IPS-NIHi7 (cell line): ENCODE data around the gene NHERF2.
"Not testable (repeated sequence)": the region's sequence is repeated elsewhere in the genome, so short reads cannot be mapped to it uniquely, and the experiment has no call there.

Experiments
- DNase-seq: peaks from one replicate; pipeline ENCODE4 v3.0.0; 2012; ENCODE audit warnings: mixed read lengths; ENCODE audit errors: extremely low spot score

The NHERF2 gene

GRCh38 chr16:2027024-2028010 lies 615 bp downstream of the NHERF2 start:
- no peak for DNase-seq

GRCh38 chr16:2028146-2028545 lies 1.4 kb downstream of the NHERF2 start:
- DNase-seq: no peak

GRCh38 chr16:2028620-2029220 lies 2.0 kb downstream of the NHERF2 start:
- DNase-seq: no peak

- no peak for DNase-seq
Observed at GRCh38 chr16:2029350-2029749, 2.6 kb downstream of the NHERF2 start.

GRCh38 chr16:2030036-2030435 lies 3.3 kb downstream of the NHERF2 start:
- no peak for DNase-seq

- DNase-seq: no peak
Observed at GRCh38 chr16:2031081-2031577, 4.4 kb downstream of the NHERF2 start.

- no peak for DNase-seq
Observed at GRCh38 chr16:2032285-2033056, 5.8 kb downstream of the NHERF2 start.

GRCh38 chr16:2033057-2033908 lies 6.6 kb downstream of the NHERF2 start:
- no peak for DNase-seq

- not testable (repeated sequence) for DNase-seq
Observed at GRCh38 chr16:2033909-2034695, 7.4 kb downstream of the NHERF2 start.

- no peak for DNase-seq
Observed at GRCh38 chr16:2034696-2035430, 8.2 kb downstream of the NHERF2 start.

- no peak for DNase-seq
Observed at GRCh38 chr16:2035431-2036199, 8.9 kb downstream of the NHERF2 start.

GRCh38 chr16:2036200-2036966 lies 9.7 kb downstream of the NHERF2 start:
- no peak for DNase-seq

- no peak for DNase-seq
Observed at GRCh38 chr16:2037115-2037514, 10.4 kb downstream of the NHERF2 start.

- no peak for DNase-seq
Observed at GRCh38 chr16:2037647-2038381, 11.1 kb downstream of the NHERF2 start.

- no peak for DNase-seq
Observed at GRCh38 chr16:2038382-2039231, 11.9 kb downstream of the NHERF2 start.

- no peak for DNase-seq
Observed at GRCh38 chr16:2039274-2040031, 12.8 kb downstream of the NHERF2 start.
